HEK293 (cell line): ENCODE data around the gene MRPL19.

Source experiments
- ZBTB11 ChIP-seq: fragments of 450-650 bp; formaldehyde crosslinking; conservative IDR thresholded peaks from 2 replicates; pipeline ENCODE4 v1.5.1; 2016; ENCODE audit warnings: low read depth, missing biosample characterization, missing genetic modification characterization

The MRPL19 gene

GRCh38 chr2:75737961-75738360 lies 91.4 kb downstream of the MRPL19 start (continued):
- no peak for TF ChIP-seq ZBTB11 (tag by site-specific recombination)
